ENCODE measurements around the gene NSL1. TPM values are rescaled to one million over a fixed set of nuclear protein-coding genes. Genes with fewer than 3 reads are reported as not detected.

The NSL1 gene
- total and polyA plus RNA-seq, 7 donors = 12.0 to 50.4 (median 26.0) TPM

- WGBS, 2 donors = 84 to 93% methylated on average over 9 of the region's 9 CpGs
- intact Hi-C loops (cut with DNase I) = no loop called here
- Histone ChIP-seq H3K9me3 (no peaks in the 10 kb centered on the region), H3K36me3 (no peaks in the 10 kb centered on the region), H3K27me3 (peaks cover 0 to 29% (median 6%) of the 10 kb centered on the region in 3 donors), H3K4me3 (no peak overlapping the region), H3K27ac (no peak overlapping the region), H3K4me1 (no peaks in the 10 kb centered on the region)
- DNase-seq = no peak
- TF ChIP-seq EP300 (IDR thresholded peaks at IDR 0.05) (no peak), POLR2AphosphoS5 (IDR thresholded peaks at IDR 0.05) (no peak), CTCF (IDR thresholded peaks at IDR 0.05) (no peak), POLR2A (IDR thresholded peaks at IDR 0.05) (no peak)
Observed at GRCh38 chr1:212692774-212693644, 98.6 kb downstream of the NSL1 start.

DNA sequence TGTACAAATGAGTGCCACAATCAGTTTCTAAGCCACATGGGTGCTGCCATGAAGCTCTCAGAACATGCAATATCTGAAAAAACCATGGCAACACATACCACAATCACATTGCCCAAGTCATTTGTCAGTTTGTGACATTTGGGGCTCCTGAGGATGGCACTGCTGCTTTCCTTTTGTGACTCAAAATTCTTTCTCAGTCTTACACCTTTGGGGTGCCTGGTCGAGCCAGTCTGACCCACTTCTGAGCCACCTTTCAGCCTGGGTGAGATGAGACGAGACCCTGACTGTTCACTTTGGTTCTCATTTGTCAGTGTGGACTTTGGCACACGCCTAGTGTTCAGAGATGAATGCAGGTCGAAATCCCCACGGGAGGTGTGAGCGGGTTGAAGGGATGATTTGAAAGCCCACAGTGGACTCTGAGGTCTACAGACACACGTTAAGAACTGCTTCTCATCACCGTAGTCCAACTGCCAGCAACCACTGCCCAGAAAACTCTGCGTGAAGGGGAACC, 100.0 kb downstream of the NSL1 start:
- H3K9me3 ChIP-seq = no peaks in the 10 kb centered on the region
- H3K36me3 ChIP-seq = no peaks in the 10 kb centered on the region
- intact Hi-C loops (cut with DNase I) = no loop called here
- H3K27me3 ChIP-seq = peaks cover 0 to 29% (median 6%) of the 10 kb centered on the region in 3 donors
- no peaks in the 10 kb centered on the region for H3K4me1 ChIP-seq
- H3K27ac ChIP-seq = no peak overlapping the region
- no peak overlapping the region for H3K4me3 ChIP-seq
- TF ChIP-seq CTCF (IDR thresholded peaks at IDR 0.05) (no peak), EP300 (IDR thresholded peaks at IDR 0.05) (no peak), POLR2AphosphoS5 (IDR thresholded peaks at IDR 0.05) (no peak), POLR2A (IDR thresholded peaks at IDR 0.05) (no peak)
- DNase-seq = no peak
- 68 to 83% methylated on average over 9 of the region's 9 CpGs for WGBS, 2 donors

GRCh38 chr1:212690816-212691403, 100.7 kb downstream of the NSL1 start:
- no peak overlapping the region for H3K4me3 ChIP-seq
- no peaks in the 10 kb centered on the region for H3K36me3 ChIP-seq
- H3K27me3 ChIP-seq = peaks cover 0 to 29% (median 6%) of the 10 kb centered on the region in 3 donors
- 77 to 90% methylated on average over 4 of the region's 4 CpGs for WGBS, 2 donors
- H3K9me3 ChIP-seq = no peaks in the 10 kb centered on the region
- TF ChIP-seq POLR2AphosphoS5 (IDR thresholded peaks at IDR 0.05) = no peak
- TF ChIP-seq EP300 (IDR thresholded peaks at IDR 0.05) = no peak
- no peak for TF ChIP-seq POLR2A (IDR thresholded peaks at IDR 0.05)
- TF ChIP-seq CTCF (IDR thresholded peaks at IDR 0.05) = no peak
- no peak for DNase-seq
- H3K27ac ChIP-seq = no peak overlapping the region
- intact Hi-C loops (cut with DNase I) = no loop called here
- no peaks in the 10 kb centered on the region for H3K4me1 ChIP-seq

DNA sequence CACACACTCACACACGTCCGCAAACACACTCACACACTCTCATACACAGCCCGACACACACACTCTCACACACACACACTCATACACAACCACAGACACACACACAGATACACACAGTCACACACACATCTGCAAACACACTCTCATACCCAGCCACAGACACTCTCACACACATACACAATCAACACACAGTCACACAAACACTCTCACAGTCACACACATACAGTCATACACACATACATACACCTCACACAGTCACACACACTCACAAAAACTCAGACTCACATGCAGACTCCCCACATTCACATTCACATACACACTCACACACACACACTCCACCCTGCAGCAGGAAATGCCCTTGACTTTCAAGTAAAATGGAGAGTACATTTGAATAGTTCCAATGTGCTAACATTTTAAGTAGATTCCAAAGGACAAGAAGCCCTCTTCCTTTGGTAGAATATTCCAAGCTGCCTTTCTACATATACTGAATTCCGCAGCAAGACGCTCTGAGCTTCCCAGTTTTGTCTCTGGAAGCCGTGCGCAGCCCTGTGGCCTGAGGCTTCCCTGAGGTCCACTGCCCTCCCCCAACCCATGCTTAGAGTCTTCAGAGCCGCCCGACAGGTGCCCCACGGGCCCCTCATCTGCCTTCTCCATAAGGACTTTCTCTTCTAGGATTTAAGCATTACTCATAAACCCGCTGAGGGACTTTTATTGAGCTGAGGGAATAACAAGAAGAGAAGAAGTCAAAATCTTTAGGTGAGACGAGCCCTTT, 101.6 kb downstream of the NSL1 start:
- intact Hi-C loops (cut with DNase I) = no loop called here
- H3K4me3 ChIP-seq = no peak overlapping the region
- 74 to 82% methylated on average over 12 of the region's 12 CpGs for WGBS, 2 donors
- H3K36me3 ChIP-seq = no peaks in the 10 kb centered on the region
- peaks cover 0 to 29% (median 6%) of the 10 kb centered on the region in 3 donors for H3K27me3 ChIP-seq
- H3K9me3 ChIP-seq = no peaks in the 10 kb centered on the region
- H3K27ac ChIP-seq = no peak overlapping the region
- H3K4me1 ChIP-seq = no peaks in the 10 kb centered on the region
- DNase-seq = no peak
- TF ChIP-seq POLR2AphosphoS5 (IDR thresholded peaks at IDR 0.05) = no peak
- TF ChIP-seq POLR2A (IDR thresholded peaks at IDR 0.05) = no peak
- TF ChIP-seq EP300 (IDR thresholded peaks at IDR 0.05) = no peak
- no peak for TF ChIP-seq CTCF (IDR thresholded peaks at IDR 0.05)
